Right lung (tissue), 5 donors: ENCODE measurements around the gene PPP2R2C. TPM values are rescaled to one million over a fixed set of nuclear protein-coding genes. Genes with fewer than 3 reads are reported as not detected.

Experiments
- DNase-seq, 2 donors: peaks; one replicate each; pipeline ENCODE4 v3.0.0-alpha.2; 2013
- polyA plus RNA-seq, 5 donors: library from polyadenylated mRNA; unstranded; fragments of 120-200 nt; gene quantifications; one replicate each; pipeline versions ENCODE4 v1.2.1 to v1.2.3, GENCODE V29; 2013; ENCODE audit warnings: inconsistent platforms in 1 of 5, low replicate concordance in 1 of 5; ENCODE audit not compliant: insufficient read length in 5 of 5, insufficient read depth in 1 of 5

The PPP2R2C gene
- polyA plus RNA-seq, 5 donors = 0.22 to 0.53 (median 0.28) TPM

- DNase-seq = no peak
Observed at GRCh38 chr4:6469898-6470501, 2.4 kb downstream of the PPP2R2C start.

GRCh38 chr4:6469144-6469543 is 3.3 kb downstream of the PPP2R2C start:
- DNase-seq = no peak

DNA sequence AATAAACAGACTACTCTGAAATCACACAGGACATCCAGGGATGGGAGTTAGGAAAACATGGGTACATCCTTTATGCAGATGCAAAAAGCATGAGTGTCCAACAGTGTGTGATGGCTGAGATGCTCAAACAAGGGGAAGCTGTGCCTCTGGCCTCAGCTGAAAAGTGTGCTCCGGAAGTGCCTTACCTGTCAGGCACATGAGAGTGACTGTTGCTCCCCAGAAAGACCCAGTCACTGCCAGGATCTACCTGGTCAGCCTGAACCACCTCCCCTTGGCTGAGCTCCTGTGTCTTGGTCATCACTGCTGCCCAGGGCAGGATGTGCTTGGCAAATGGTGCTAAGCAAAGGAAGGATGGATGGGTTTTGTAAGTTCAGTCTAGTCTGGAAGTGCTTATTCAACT is 4.0 kb downstream of the PPP2R2C start:
- DNase-seq = no peak

GRCh38 chr4:6467600-6467999 is 4.8 kb downstream of the PPP2R2C start:
- DNase-seq = no peak

DNA sequence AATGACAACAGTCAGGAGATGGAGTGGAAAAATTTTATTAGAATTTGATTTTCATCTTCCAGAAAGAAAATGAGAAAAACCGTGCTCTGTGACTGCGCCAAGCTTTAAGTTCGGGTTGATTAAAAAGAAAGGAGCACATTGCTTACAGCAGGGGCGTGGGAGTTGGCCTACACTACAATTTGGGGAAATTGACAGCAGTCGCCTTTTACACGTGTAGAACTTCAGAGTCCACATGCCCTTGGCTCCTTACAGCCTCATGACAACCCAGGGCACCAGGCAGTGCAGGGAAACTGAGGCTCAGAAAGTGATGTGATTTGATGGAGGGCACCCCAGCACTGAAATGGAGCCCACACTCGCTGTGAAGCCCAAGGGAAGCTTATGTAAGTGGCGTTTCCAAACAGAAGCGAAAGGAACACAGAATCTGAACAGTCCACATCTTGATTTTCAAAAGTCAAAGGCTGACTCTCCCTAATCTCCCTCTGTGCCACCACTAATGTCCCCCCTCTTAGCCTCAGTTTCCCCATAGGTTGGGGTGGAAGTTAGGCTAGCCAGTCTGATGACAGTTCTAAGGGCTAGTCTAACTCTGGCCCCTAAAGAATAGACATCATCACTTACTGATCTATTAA is 5.5 kb downstream of the PPP2R2C start:
- no peak for DNase-seq

GRCh38 chr4:6465955-6466354 is 6.5 kb downstream of the PPP2R2C start:
- DNase-seq = no peak

- no peak for DNase-seq
Observed at GRCh38 chr4:6464842-6465588, 7.4 kb downstream of the PPP2R2C start.

DNA sequence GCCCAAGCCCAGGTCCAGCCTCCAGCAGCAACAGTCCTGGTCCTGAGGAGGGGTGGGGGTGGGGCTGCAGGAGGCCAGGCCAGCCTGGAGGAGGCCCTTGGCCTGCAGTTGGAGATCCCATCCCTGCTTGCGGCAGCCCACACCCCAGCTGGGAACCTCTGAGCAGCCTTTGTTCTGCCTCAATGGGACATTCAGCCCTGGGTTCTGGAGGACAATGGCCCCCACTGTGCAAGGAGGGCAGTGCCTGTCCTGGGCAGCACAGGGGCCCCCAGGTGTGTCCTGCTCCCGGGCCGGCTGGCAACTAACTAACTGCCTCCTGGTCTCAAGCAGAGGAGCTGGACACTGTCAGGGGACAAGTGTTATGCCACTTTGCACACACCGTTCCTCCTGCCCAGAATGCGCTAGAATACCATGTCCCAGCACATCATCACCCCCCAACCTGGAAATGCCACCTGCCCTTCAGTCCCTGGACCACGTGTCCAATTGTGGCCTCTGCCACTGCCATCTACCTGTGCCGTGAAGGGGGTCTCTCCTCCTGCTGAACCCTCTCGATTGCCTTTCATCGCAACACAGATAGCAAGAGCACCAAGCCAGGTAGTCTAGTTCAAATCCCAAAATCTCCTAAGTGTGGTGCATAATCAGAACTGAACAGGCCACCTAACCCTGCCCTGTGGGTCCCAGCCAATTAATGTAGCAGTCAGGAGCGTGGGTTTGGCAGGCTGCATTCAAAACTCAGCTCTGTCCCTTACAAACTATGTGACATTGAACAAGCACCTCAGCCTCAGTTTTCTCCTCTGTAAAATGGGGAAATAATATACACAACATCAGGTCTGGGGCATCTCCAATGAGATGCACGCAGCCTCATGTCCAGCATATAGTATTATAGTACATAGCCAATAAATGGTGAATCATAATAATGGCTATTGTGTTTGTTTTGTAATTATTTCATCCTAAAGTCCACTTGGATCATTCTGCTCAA is 8.8 kb downstream of the PPP2R2C start:
- DNase-seq = no peak

- DNase-seq = no peak
Observed at GRCh38 chr4:6461301-6462165, 10.9 kb downstream of the PPP2R2C start.

DNA sequence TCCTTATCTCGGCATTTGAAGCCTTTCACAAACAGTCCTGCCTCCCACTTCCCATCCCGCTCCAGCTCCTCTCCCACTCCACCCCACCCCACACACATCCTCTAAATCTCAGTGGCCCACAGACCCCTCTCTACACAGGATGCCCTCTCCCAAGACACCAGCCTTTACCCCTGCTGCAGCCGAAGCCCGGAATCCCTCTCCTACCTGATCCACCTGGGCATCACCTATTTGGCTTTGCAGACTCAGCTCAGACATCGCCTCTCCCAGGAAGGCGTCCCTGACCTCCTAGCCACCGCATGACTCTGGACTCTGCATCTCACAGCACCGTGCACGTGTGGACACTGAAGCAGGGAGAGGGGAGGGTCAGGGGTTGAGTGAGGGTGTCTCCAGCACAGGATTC is 11.5 kb downstream of the PPP2R2C start:
- DNase-seq = no peak

GRCh38 chr4:6458528-6458927 is 13.9 kb downstream of the PPP2R2C start:
- no peak for DNase-seq

GRCh38 chr4:6456450-6456849 is 16.0 kb downstream of the PPP2R2C start:
- DNase-seq = no peak

DNA sequence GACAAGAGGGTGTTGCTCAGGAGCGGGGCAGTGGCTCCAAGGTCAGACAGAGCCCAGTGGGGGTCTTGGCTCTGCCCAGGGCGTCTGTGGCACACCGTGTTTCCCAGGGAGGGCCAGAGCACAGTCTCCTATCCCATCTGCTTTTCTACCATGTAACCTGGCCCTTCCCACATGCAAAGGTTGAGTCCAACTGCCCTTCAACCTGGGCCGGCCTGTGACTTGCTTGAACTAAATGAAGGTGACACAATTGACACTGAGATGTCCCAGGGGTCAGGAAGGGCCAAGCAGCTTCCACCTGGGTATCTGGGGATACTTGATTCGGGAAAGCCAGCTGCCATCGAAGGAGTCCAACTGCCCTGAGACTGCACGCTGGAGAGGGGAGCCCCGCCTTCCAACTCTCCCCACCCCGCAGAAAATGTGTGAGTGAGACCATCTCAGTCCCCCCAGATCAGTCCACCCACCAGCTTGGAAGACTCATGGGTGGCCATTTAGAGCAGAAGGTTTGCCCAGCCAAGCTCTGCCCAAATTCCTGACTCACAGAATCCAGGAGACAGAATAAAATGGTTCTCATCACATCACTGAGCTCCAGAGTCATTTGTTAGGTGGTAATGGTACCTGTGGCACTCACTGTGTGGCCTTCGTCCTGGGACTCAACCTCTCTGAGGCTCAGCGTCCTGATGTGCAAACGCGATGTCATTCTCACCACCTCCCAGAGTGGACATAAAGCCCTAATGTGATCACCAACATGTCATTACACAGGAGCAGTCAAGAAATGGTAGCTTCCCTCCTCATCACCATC is 18.1 kb downstream of the PPP2R2C start:
- DNase-seq = no peak

- DNase-seq = no peak
Observed at GRCh38 chr4:6453688-6453990, 18.8 kb downstream of the PPP2R2C start.

DNA sequence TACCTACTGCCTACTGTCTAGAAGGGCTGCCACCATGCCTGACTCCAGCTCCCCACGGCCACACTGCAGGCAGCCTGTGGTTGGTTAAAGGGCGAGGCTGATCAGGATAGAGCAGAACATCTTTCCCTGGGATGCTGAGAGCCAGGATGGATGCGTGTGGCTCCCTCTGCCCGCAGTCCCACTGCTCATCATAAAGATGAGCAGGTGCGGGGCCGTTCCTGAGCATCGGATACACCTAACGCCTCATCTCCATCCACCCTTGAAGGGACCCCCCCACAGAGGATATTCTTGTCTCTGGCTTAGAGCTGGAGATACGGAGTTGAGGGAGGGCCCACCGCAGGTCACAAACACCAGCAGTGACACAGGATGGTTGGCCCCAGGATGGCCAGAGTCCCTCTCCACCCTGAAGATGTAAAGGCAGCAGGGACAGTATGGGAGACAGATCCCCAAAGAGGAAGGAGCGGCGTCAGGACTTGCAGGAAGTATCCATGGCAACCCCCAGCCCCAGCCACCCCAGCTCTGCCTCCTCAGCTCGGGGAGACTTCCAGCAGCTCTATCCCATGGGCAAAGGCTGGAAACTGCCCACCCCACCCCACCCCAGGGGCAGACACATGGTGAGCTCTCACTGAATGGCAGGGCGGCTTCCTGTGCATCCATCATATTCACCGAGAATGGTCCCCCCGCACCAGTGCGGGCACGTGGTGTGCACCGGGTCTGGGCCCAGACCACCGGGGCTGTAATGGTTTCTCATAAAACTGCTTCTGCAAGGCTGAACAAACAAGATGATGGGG is 19.3 kb downstream of the PPP2R2C start:
- DNase-seq = no peak

GRCh38 chr4:6452116-6452896 is 20.1 kb downstream of the PPP2R2C start:
- DNase-seq = no peak

- no peak for DNase-seq
Observed at GRCh38 chr4:6451309-6451708, 21.1 kb downstream of the PPP2R2C start.

GRCh38 chr4:6450709-6451108 is 21.7 kb downstream of the PPP2R2C start:
- no peak for DNase-seq
